ENCODE data around the gene ZNF598.
A peak's percentile ranks its signal among the peaks of the same experiment; 100 is the strongest.

ZNF598 gene

DNA sequence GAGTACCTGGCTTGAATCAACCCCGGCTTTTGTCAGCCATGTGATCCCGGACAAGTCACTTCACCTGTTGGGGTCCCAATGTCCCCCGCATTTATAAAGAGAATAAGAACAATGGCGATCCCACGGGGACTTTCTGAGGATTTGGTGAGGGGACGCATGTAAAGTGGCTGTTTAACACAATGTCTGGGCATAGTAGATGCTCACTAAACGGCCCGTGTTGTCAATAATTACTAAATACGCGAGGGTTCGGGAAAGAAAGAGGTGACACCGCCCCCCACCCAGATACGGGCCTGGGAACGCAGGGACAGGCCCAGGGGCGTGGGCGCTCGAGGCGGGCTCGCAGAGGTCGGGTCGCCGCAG is 18.1 kb downstream of the ZNF598 start:
- peaks cover 44% of the 10 kb centered on the region for H3K27me3 ChIP-seq (ENCODE audit: insufficient read depth, low read length)
- peaks cover 17% of the 10 kb centered on the region; the same call in 1 of the 2 replicates for H3K4me1 ChIP-seq (ENCODE audit: insufficient read depth, low read length)
- no peak overlapping the region for H3K9ac ChIP-seq (ENCODE audit: low read depth, low read length)
- no peaks in the 10 kb centered on the region for H3K9me3 ChIP-seq (ENCODE audit: insufficient read depth, low read depth, low read length)
- peak overlapping the region; percentile 80; the same call in 1 of the 2 replicates for H3K4me3 ChIP-seq (ENCODE audit: low read length)
- no peak overlapping the region for H3K27ac ChIP-seq (ENCODE audit: low read length)
- peaks cover 5% of the 10 kb centered on the region for H3K36me3 ChIP-seq (ENCODE audit: insufficient read depth, low read depth, low read length)

DNA sequence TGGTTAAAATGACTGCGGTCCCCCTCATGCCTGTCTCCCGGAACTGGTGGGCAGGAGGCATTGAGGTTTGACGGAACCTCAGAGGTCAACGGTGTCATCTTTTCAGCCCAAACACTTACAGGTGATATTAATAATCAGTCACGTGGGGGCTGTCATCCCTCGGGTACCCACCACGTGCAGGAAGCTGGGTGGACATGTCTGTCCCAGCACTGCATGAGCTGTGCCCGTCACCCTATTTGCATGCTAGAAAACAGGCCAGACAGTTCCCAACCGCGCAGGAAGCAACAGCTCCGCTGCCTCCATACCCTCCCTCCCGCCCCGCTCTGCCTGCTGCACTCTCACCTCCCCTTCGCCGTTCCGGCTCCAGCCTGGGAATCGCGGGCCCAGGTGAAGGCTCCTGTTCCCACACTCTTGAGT is 18.5 kb downstream of the ZNF598 start:
- peaks cover 44% of the 10 kb centered on the region for H3K27me3 ChIP-seq (ENCODE audit: insufficient read depth, low read length)
- H3K4me3 ChIP-seq (ENCODE audit: low read length) = peak overlapping the region; percentile 80
- peak overlapping the region; percentile 68; the same call in 1 of the 2 replicates for H3K9ac ChIP-seq (ENCODE audit: low read depth, low read length)

DNA sequence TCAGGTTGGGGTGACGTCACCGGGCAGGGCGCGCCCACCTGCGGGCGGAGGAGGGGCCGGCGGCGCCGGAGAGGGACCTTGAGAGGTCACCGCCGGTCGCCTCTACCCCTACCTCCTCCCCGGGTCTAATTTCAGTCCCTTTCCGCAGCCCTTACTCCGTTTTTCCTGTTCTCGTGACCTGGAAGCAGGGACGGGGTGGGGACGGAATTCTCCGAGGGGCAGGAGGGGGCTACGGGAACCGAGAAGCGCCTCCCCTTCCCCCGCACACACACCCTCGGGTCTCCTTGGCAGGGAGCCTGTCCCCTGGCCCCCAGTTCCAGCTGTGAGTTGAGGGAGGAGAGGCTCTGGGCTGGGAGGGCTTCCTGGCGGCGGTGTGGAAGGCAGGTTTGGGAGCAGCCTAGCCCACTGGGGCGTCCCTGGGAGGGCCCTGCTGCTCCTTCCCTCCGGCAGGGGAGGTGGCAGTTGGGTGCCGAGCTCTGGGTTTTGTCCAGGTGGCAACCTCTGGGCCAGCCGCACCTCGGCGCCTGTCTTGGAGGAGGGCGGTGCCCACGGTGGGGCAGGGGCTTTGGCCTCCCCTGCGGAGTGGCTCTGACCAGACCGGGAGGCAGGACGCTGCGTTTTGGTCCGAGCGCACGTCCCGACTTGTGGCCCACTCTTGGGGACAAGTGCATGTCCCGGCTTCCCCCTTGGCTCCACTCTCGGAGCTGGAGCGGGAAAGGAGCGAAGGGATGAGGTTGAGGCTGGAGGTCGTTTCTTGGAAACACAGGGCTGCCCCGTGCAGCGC is 19.1 kb downstream of the ZNF598 start:
- peaks cover 16% of the 10 kb centered on the region for H3K36me3 ChIP-seq (ENCODE audit: insufficient read depth, low read depth, low read length)
- no peak overlapping the region for H3K27ac ChIP-seq (ENCODE audit: low read length)
- H3K4me3 ChIP-seq (ENCODE audit: low read length) = peak overlapping the region; percentile 80
- peaks cover 17% of the 10 kb centered on the region; the same call in 1 of the 2 replicates for H3K4me1 ChIP-seq (ENCODE audit: insufficient read depth, low read length)
- peaks cover 44% of the 10 kb centered on the region for H3K27me3 ChIP-seq (ENCODE audit: insufficient read depth, low read length)
- no peaks in the 10 kb centered on the region for H3K9me3 ChIP-seq (ENCODE audit: insufficient read depth, low read depth, low read length)
- H3K9ac ChIP-seq (ENCODE audit: low read depth, low read length) = peak overlapping the region; percentile 68; the same call in 1 of the 2 replicates

More for the DNA sequence above, 18.5 kb downstream of the ZNF598 start:
- Histone ChIP-seq H3K27ac (ENCODE audit: low read length) (no peak overlapping the region), H3K36me3 (ENCODE audit: insufficient read depth, low read depth, low read length) (peaks cover 10% of the 10 kb centered on the region), H3K4me1 (ENCODE audit: insufficient read depth, low read length) (peaks cover 17% of the 10 kb centered on the region; the same call in 1 of the 2 replicates), H3K9me3 (ENCODE audit: insufficient read depth, low read depth, low read length) (no peaks in the 10 kb centered on the region)

DNA sequence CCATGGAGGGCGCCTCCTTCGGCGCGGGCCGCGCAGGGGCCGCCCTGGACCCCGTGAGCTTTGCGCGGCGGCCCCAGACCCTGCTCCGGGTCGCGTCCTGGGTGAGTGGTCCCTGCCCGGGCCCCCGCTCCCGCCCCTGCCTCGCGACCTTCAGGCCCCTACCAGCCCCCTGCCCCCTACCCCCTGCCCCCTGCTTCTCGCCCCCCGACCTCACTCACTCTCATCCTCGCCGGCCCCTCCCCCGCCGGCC is 19.6 kb downstream of the ZNF598 start:
- H3K27ac ChIP-seq (ENCODE audit: low read length) = no peak overlapping the region

DNA sequence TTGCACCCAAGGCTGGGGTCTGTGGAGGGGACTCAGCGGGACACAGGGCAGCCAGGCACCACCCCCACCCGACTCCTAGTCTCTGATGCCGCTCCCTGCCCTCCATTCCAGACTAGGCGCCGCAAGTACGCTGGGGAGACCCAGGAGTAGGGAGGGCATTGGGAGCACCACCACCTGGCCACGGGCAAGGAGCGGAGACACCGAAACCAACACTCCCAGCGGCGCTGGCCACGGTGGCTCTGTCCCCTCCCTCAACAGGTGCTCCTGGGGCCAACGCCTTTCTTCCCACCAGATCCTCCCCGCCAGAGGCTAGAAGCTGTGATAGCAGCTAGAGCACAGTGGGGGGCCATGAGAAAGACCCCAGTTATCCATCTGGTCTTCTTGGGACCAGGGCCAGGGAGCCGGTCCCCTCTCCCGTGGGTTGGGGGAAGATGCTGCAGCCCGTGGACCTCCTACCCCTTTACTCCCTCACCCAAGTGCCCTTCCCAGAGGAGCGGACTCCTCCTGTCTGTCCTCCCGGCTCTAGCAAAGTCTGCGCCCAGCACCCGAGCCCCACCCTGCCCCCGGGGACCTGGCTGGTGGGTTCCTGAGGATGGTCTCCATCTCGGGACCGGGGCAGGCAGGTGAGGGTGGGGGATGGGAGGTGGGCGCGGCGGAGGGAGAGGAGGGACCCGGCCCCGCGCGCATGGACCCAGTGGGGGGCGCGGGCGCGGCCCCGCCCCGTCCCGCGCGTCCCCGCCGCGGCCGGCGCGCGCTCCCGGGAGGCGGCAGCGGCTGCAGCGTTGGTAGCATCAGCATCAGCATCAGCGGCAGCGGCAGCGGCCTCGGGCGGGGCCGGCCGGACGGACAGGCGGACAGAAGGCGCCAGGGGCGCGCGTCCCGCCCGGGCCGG is 20.2 kb downstream of the ZNF598 start, which contains the start of gene SYNGR3:
Gene SYNGR3, plus strand, starts transcription at position 762 of the 892 bp plus-strand sequence. CDS start 133 bp downstream, outside the sequence.
- Histone ChIP-seq H3K27ac (ENCODE audit: low read length) (no peak within 1 kb of the TSS), H3K36me3 (ENCODE audit: insufficient read depth, low read depth, low read length) (peaks cover 22% of the 10 kb centered on the region), H3K27me3 (ENCODE audit: insufficient read depth, low read length) (peaks cover 44% of the 10 kb centered on the region), H3K9me3 (ENCODE audit: insufficient read depth, low read depth, low read length) (no peaks in the 10 kb centered on the region), H3K4me3 (ENCODE audit: low read length) (peak within 1 kb of the TSS; percentile 80), H3K4me1 (ENCODE audit: insufficient read depth, low read length) (peaks cover 21% of the 10 kb centered on the region; the same call in 1 of the 2 replicates), H3K9ac (ENCODE audit: low read depth, low read length) (peak within 1 kb of the TSS; percentile 68; the same call in 1 of the 2 replicates)

More for the DNA sequence above, 19.6 kb downstream of the ZNF598 start:
- Histone ChIP-seq H3K4me1 (ENCODE audit: insufficient read depth, low read length) (peaks cover 18% of the 10 kb centered on the region; the same call in 1 of the 2 replicates), H3K9me3 (ENCODE audit: insufficient read depth, low read depth, low read length) (no peaks in the 10 kb centered on the region), H3K4me3 (ENCODE audit: low read length) (peak overlapping the region; percentile 80; the same call in 1 of the 2 replicates), H3K9ac (ENCODE audit: low read depth, low read length) (no peak overlapping the region), H3K36me3 (ENCODE audit: insufficient read depth, low read depth, low read length) (peaks cover 21% of the 10 kb centered on the region), H3K27me3 (ENCODE audit: insufficient read depth, low read length) (peaks cover 44% of the 10 kb centered on the region)

DNA sequence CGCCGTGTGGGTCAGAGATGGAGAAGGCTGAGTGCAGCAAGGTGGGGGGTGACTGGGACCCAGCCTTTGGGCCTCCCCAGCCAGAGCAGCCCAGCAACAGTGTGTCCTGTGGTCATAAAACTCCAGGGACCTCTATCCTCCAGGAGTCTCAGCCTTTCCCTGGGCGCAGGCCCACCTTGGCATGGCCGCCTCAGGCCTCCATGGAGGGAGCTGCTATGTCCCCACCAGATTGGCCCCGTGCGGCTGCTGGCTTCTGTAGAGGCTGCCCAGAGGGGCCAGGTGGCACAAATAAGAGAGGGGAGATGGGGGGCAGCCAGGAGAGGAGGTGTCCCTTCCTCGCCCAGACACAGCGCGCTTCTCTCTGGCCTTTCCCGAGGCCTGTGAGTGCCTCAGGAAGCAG is 22.4 kb downstream of the ZNF598 start:
- Histone ChIP-seq H3K9ac (ENCODE audit: low read depth, low read length) (no peak overlapping the region), H3K4me3 (ENCODE audit: low read length) (no peak overlapping the region), H3K9me3 (ENCODE audit: insufficient read depth, low read depth, low read length) (no peaks in the 10 kb centered on the region), H3K4me1 (ENCODE audit: insufficient read depth, low read length) (peaks cover 21% of the 10 kb centered on the region; the same call in 1 of the 2 replicates), H3K27ac (ENCODE audit: low read length) (no peak overlapping the region), H3K27me3 (ENCODE audit: insufficient read depth, low read length) (peaks cover 49% of the 10 kb centered on the region), H3K36me3 (ENCODE audit: insufficient read depth, low read depth, low read length) (peaks cover 22% of the 10 kb centered on the region)

DNA sequence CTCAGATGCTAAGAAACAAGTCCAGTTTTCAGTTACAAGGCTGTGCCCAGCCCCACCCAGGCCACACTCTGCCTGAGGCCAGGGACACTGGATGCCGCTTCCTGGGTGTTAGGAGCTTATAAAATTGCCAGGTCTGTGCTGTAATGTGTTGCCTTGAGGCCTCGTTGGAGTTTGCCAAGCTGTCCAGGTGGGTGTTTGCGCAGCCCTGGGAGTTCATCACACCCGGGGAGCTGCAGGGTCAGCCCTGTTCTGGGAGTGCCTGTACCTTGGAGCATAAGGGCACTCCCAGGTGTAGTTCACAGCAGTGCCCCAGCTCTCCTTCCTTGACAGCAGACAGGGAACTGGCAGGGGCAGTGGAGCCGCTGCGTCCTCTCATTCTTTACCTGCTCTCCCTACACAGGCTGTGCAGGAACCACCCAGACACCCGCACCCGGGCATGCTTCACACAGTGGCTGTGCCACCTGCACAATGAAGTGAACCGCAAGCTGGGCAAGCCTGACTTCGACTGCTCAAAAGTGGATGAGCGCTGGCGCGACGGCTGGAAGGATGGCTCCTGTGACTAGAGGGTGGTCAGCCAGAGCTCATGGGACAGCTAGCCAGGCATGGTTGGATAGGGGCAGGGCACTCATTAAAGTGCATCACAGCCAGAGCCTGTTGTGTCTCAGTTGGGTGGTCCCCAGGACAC is 24.0 kb downstream of the ZNF598 start:
- Histone ChIP-seq H3K27ac (ENCODE audit: low read length) (no peak overlapping the region), H3K36me3 (ENCODE audit: insufficient read depth, low read depth, low read length) (peaks cover 22% of the 10 kb centered on the region), H3K27me3 (ENCODE audit: insufficient read depth, low read length) (peaks cover 51% of the 10 kb centered on the region), H3K9me3 (ENCODE audit: insufficient read depth, low read depth, low read length) (no peaks in the 10 kb centered on the region), H3K4me3 (ENCODE audit: low read length) (peak overlapping the region; percentile 91; the same call in 1 of the 2 replicates), H3K4me1 (ENCODE audit: insufficient read depth, low read length) (peaks cover 16% of the 10 kb centered on the region; the same call in 1 of the 2 replicates), H3K9ac (ENCODE audit: low read depth, low read length) (peak overlapping the region; percentile 90; the same call in 1 of the 2 replicates)

DNA sequence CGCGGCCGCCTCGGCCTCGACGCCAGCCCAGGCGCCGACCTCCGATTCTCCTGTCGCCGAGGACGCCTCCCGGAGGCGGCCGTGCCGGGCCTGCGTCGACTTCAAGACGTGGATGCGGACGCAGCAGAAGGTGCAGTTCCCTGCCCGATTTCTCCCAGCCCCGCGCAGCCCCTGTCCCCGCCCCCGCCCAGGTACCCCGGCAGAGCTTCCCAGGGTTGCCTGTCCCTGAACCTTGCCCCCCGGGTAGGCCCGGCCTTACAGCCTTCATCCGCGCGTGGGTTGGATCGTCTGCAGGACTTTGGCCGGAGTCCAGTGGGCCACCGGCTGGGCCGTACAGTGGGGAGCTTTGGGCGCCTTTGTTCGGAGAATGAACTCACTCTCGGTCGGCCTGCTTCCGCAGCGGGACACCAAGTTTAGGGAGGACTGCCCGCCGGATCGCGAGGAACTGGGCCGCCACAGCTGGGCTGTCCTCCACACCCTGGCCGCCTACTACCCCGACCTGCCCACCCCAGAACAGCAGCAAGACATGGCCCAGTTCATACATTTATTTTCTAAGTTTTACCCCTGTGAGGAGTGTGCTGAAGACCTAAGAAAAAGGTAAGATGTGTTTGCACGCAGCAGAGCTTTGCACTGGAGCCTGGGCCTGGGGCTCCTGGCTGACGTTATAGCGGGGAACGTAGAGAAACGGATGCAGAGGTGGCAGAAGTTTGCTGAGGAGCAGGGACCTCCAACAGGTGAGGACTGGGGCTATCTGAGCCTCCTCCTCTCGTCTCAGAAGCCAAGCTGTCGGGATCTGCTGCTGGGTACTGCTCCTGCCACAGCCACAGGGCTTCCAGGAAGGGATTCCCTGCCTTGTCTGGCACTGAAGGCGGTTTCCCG is 25.0 kb downstream of the ZNF598 start:
- peak overlapping the region; percentile 91 for H3K4me3 ChIP-seq (ENCODE audit: low read length)
- peaks cover 56% of the 10 kb centered on the region for H3K27me3 ChIP-seq (ENCODE audit: insufficient read depth, low read length)
- no peaks in the 10 kb centered on the region for H3K9me3 ChIP-seq (ENCODE audit: insufficient read depth, low read depth, low read length)
- H3K27ac ChIP-seq (ENCODE audit: low read length) = no peak overlapping the region
- H3K4me1 ChIP-seq (ENCODE audit: insufficient read depth, low read length) = peaks cover 15% of the 10 kb centered on the region; the same call in 1 of the 2 replicates
- peak overlapping the region; percentile 90 for H3K9ac ChIP-seq (ENCODE audit: low read depth, low read length)
- peaks cover 22% of the 10 kb centered on the region for H3K36me3 ChIP-seq (ENCODE audit: insufficient read depth, low read depth, low read length)

DNA sequence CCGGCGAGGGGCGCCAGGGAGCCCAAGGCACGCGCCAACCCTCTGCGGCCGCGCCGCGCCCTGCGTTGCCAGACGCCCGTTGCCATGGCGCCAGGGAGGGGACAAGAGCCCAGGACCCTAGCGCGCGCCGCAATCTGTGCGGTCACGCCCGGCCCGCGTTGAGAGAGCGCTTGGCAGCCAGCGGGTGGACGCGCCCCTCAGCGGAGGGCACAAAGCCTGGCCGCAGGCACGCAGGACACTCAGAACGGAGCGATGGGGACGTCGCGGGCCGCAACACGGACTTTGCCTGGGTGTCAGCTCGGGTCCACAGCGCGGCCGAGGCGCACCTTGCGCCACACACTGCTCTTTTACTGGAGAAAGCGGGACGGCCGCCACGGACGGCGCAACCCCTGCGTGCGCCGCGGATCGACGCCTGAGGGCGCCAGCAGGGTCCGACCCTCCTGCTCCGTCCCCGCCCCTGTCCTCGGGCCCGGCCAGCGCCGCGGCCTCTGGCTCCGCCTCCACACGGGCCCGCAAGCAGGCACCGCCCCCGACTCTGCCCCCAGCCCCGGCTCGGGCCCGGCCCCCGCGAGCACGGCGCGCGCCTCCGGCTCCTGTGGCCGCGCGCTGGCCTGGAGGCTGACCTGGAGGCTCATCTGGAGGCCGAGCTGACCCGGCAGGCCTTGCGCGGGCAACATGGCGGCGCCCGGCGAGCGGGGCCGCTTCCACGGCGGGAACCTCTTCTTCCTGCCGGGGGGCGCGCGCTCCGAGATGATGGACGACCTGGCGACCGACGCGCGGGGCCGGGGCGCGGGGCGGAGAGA is 25.9 kb downstream of the ZNF598 start, which contains the start of gene GFER:
Gene GFER, plus strand, starts transcription at position 650 of the 803 bp plus-strand sequence. Its CDS starts 26 bp downstream, at position 676.
- H3K27me3 ChIP-seq (ENCODE audit: insufficient read depth, low read length) = peaks cover 56% of the 10 kb centered on the region
- peak within 1 kb of the TSS; percentile 91 for H3K4me3 ChIP-seq (ENCODE audit: low read length)
- H3K9ac ChIP-seq (ENCODE audit: low read depth, low read length) = peak within 1 kb of the TSS; percentile 90
- H3K4me1 ChIP-seq (ENCODE audit: insufficient read depth, low read length) = peaks cover 9% of the 10 kb centered on the region; the same call in 1 of the 2 replicates
- H3K36me3 ChIP-seq (ENCODE audit: insufficient read depth, low read depth, low read length) = peaks cover 22% of the 10 kb centered on the region
- H3K27ac ChIP-seq (ENCODE audit: low read length) = no peak within 1 kb of the TSS
- no peaks in the 10 kb centered on the region for H3K9me3 ChIP-seq (ENCODE audit: insufficient read depth, low read depth, low read length)
